Neuronal stem cell (in vitro differentiated cells): ENCODE measurements around the gene SSR3.

Experiments
- DNase-seq: peaks from one replicate; pipeline ENCODE4 v3.0.0-alpha.2; 2013; ENCODE audit warnings: low spot score
- H2AFZ ChIP-seq: one replicate; pipeline ENCODE4 v1.6.1; 2013; ENCODE audit warnings: mild to moderate bottlenecking, low read length, inconsistent platforms
- H2AK5ac ChIP-seq: 2 replicates; pipeline ENCODE4 v1.6.1; 2013; ENCODE audit warnings: low read depth, mild to moderate bottlenecking, inconsistent platforms, low read length, moderate library complexity, mixed read lengths
- H2BK120ac ChIP-seq: 2 replicates; pipeline ENCODE4 v1.6.1; 2013; ENCODE audit warnings: low read depth, mild to moderate bottlenecking, inconsistent platforms, low read length, moderate library complexity, mixed read lengths
- H2BK12ac ChIP-seq: one replicate; pipeline ENCODE4 v1.6.1; 2013; ENCODE audit warnings: low read length, inconsistent platforms
- H2BK15ac ChIP-seq: 2 replicates; pipeline ENCODE4 v1.6.1; 2013; ENCODE audit warnings: mild to moderate bottlenecking, low read length, inconsistent platforms, mixed read lengths
- H2BK5ac ChIP-seq: one replicate; pipeline ENCODE4 v1.6.1; 2013; ENCODE audit warnings: inconsistent platforms, mild to moderate bottlenecking, low read length, moderate library complexity
- H3K14ac ChIP-seq: one replicate; pipeline ENCODE4 v1.6.1; 2013; ENCODE audit warnings: low read length, inconsistent platforms
- H3K18ac ChIP-seq: 2 replicates; pipeline ENCODE4 v1.6.1; 2013; ENCODE audit warnings: low read length, inconsistent platforms
- H3K23ac ChIP-seq: 2 replicates; pipeline ENCODE4 v1.6.1; 2013; ENCODE audit warnings: low read depth, mild to moderate bottlenecking, mixed read lengths, low read length, inconsistent platforms; ENCODE audit not compliant: poor library complexity
- H3K27ac ChIP-seq: replicated peaks from 3 replicates; pipeline ENCODE4 v1.5.1; 2013; ENCODE audit warnings: low read length, inconsistent platforms
- H3K27me3 ChIP-seq, 3 experiments: 2 replicates each; pipeline ENCODE4 v1.6.1; 2013; ENCODE audit warnings: low read length in 3 of 3, mild to moderate bottlenecking in 2 of 3, inconsistent platforms in 1 of 3, low read depth in 1 of 3, mixed read lengths in 1 of 3, moderate library complexity in 1 of 3; ENCODE audit not compliant: control insufficient read depth in 3 of 3, insufficient read depth in 3 of 3
- H3K36me3 ChIP-seq, 2 donors: replicated peaks in 1 of 2; 2 replicates each; pipeline ENCODE4 v1.6.1; 2013; ENCODE audit warnings: low read length in 2 of 2; ENCODE audit not compliant: control insufficient read depth in 2 of 2, insufficient read depth in 2 of 2
- H3K4ac ChIP-seq: 2 replicates; pipeline ENCODE4 v1.6.1; 2013; ENCODE audit warnings: inconsistent platforms, mild to moderate bottlenecking, low read length, moderate library complexity
- H3K4me1 ChIP-seq, 2 donors: 1 replicate in 1 of 2; 2 replicates in 1 of 2; pipeline ENCODE4 v1.6.1; 2013; ENCODE audit warnings: low read length in 2 of 2, low read depth in 1 of 2; ENCODE audit not compliant: control insufficient read depth in 2 of 2, insufficient read depth in 1 of 2
- H3K4me2 ChIP-seq: one replicate; pipeline ENCODE4 v1.6.1; 2013; ENCODE audit warnings: mild to moderate bottlenecking, low read length, inconsistent platforms; ENCODE audit not compliant: insufficient read depth, poor library complexity, severe bottlenecking
- H3K4me3 ChIP-seq, 2 donors: 2 replicates each; pipeline ENCODE4 v1.5.1; 2013; ENCODE audit warnings: low read length in 2 of 2, mild to moderate bottlenecking in 2 of 2, inconsistent platforms in 1 of 2, moderate library complexity in 1 of 2
- H3K79me1 ChIP-seq: one replicate; pipeline ENCODE4 v1.6.1; 2013; ENCODE audit warnings: low read depth, mild to moderate bottlenecking, inconsistent platforms, low read length, moderate library complexity
- H3K9ac ChIP-seq: one replicate; pipeline ENCODE4 v1.6.1; 2013; ENCODE audit warnings: mild to moderate bottlenecking, low read depth, low read length, inconsistent platforms; ENCODE audit not compliant: poor library complexity
- H3K9me3 ChIP-seq, 2 donors: replicated peaks in 1 of 2; 2 replicates each; pipeline versions ENCODE3 to v1.6.1; 2013; ENCODE audit warnings: low read length in 2 of 2, mild to moderate bottlenecking in 2 of 2, inconsistent platforms in 1 of 2, low read depth in 1 of 2, mixed read lengths in 1 of 2, moderate library complexity in 1 of 2; ENCODE audit not compliant: control insufficient read depth in 2 of 2, insufficient read depth in 1 of 2
- H4K8ac ChIP-seq: one replicate; pipeline ENCODE4 v1.6.1; 2013; ENCODE audit warnings: low read depth, mild to moderate bottlenecking, inconsistent platforms, low read length, moderate library complexity
- H4K91ac ChIP-seq: one replicate; pipeline ENCODE4 v1.6.1; 2013; ENCODE audit warnings: low read length, low read depth, mild to moderate bottlenecking, inconsistent platforms; ENCODE audit not compliant: poor library complexity
- whole genome bisulfite sequencing, 2 donors: extraction: QIAGEN DNeasy Blood & Tissue Kit; methylation state at CpG; one replicate each; pipeline ENCODE4 v1.1.7; 2013; ENCODE audit warnings: missing lambda C conversion rate in 2 of 2, mixed read lengths in 1 of 2; ENCODE audit not compliant: insufficient read length in 2 of 2, insufficient replicate concordance in 1 of 2; ENCODE audit errors: extremely low coverage in 2 of 2; 5-methylcytosine and 5-hydroxymethylcytosine counted together

SSR3 gene

DNA sequence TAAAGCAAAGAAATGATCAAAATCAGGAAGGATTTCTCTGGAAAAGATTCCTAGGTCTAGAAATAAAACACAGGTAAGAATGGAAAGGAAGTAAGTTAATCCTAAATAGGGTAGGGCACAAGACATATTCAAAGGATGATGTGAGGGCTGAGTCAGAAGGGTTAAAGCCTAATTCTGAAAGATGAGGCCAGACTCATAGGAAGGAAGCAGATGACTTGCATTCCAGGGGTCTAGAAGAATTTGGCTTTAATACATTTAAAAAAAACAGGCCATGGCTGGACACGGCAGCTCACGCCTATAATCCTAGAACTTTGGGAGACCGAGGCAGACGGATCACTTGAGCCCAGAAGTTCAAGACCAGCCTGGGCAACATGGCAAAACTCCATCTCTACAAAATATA lies 3.2 kb downstream of the SSR3 start:
- no peak overlapping the region for H3K4ac ChIP-seq
- H3K9me3 ChIP-seq, result no peaks in the 10 kb centered on the region
- H3K27me3 ChIP-seq, result no peaks in the 10 kb centered on the region
- H3K36me3 ChIP-seq, result peaks cover 6 to 68% of the 10 kb centered on the region in 2 donors
- no peak overlapping the region for H3K4me2 ChIP-seq
- H3K4me1 ChIP-seq, result peaks cover 3 to 12% of the 10 kb centered on the region in 2 donors
- no peak overlapping the region for H2BK15ac ChIP-seq
- no peak for DNase-seq
- H4K8ac ChIP-seq, result no peak overlapping the region
- no peak overlapping the region for H3K18ac ChIP-seq
- no peak overlapping the region for H3K14ac ChIP-seq
- no peak overlapping the region for H3K23ac ChIP-seq
- no peak overlapping the region for H2AFZ ChIP-seq
- peaks cover 4% of the 10 kb centered on the region for H3K79me1 ChIP-seq
- WGBS, 2 donors, result no CpG with 5 or more reads among the region's 4 CpGs
- no peak overlapping the region for H4K91ac ChIP-seq
- no peak overlapping the region for H3K4me3 ChIP-seq
- no peak overlapping the region for H2BK5ac ChIP-seq
- H3K27ac ChIP-seq, result no peak overlapping the region
- no peak overlapping the region for H2BK120ac ChIP-seq
- no peak overlapping the region for H2AK5ac ChIP-seq
- H3K9ac ChIP-seq, result no peak overlapping the region
- H2BK12ac ChIP-seq, result no peak overlapping the region

DNA sequence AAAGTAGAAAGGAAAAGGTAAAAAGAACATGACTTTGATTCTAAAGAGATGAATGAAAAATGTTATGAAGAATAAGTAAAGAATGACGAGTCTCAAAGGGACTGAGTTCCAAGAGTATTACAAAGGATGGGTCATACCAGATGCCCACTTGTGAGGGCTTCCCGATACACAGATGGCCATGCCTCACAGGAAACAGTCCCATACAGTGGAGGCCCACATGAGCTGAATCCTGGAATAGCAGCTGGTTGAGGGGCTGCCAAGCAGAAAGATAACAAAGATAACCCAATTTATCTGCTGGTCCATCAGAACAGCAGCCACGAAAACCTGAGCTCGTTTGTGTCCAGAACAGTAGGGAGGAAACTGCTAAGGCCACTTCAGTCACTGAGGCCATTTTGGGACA lies 3.7 kb downstream of the SSR3 start:
- Histone ChIP-seq H3K9ac (no peak overlapping the region), H3K4ac (no peak overlapping the region), H3K9me3 (no peaks in the 10 kb centered on the region), H3K18ac (no peak overlapping the region), H4K91ac (no peak overlapping the region), H3K27me3 (no peaks in the 10 kb centered on the region), H2AFZ (no peak overlapping the region), H2BK15ac (no peak overlapping the region), H4K8ac (no peak overlapping the region), H3K4me2 (no peak overlapping the region), H2AK5ac (no peak overlapping the region), H2BK120ac (no peak overlapping the region), H3K27ac (no peak overlapping the region), H3K14ac (no peak overlapping the region), H3K4me1 (peaks cover 3 to 12% of the 10 kb centered on the region in 2 donors), H2BK5ac (no peak overlapping the region), H3K36me3 (peaks cover 7 to 73% of the 10 kb centered on the region in 2 donors), H3K23ac (no peak overlapping the region), H3K4me3 (no peak overlapping the region), H2BK12ac (no peak overlapping the region), H3K79me1 (peaks cover 4% of the 10 kb centered on the region)
- DNase-seq, result no peak
- no CpG with 5 or more reads among the region's 4 CpGs for WGBS, 2 donors

DNA sequence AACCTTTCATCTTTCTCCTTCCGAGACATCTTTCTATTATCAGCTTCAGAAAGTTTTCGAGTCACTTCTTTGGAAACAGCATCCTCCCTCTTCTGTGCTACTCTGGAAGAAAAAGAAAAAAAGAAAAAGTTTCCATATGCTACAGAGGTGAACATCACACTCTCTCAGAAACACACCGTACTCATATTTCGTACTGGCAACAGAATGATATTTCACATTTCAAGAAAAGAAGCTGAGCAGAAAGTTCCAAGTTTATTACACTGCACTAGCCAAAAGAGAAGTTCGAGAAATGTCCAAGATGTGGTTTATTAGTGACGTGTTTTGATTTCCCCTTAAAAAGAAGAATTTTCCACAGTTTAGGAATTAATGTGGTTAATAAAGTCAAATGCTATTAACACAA lies 6.0 kb downstream of the SSR3 start:
- H3K4ac ChIP-seq, result no peak overlapping the region
- no peak overlapping the region for H3K23ac ChIP-seq
- DNase-seq, result no peak
- H3K4me3 ChIP-seq, result no peak overlapping the region
- H3K27ac ChIP-seq, result no peak overlapping the region
- H2BK120ac ChIP-seq, result no peak overlapping the region
- peaks cover 2 to 10% of the 10 kb centered on the region in 2 donors for H3K4me1 ChIP-seq
- H3K9ac ChIP-seq, result no peak overlapping the region
- no peak overlapping the region for H2BK5ac ChIP-seq
- no peak overlapping the region for H2AFZ ChIP-seq
- no peak overlapping the region for H2BK12ac ChIP-seq
- H3K14ac ChIP-seq, result no peak overlapping the region
- no peak overlapping the region for H4K91ac ChIP-seq
- no peak overlapping the region for H2BK15ac ChIP-seq
- H3K4me2 ChIP-seq, result no peak overlapping the region
- no peaks in the 10 kb centered on the region for H3K27me3 ChIP-seq
- H3K36me3 ChIP-seq, result peaks cover 10 to 97% of the 10 kb centered on the region in 2 donors
- no peak overlapping the region for H2AK5ac ChIP-seq
- no peaks in the 10 kb centered on the region for H3K9me3 ChIP-seq
- WGBS, 2 donors, result no CpG with 5 or more reads among the region's 6 CpGs
- no peak overlapping the region for H4K8ac ChIP-seq
- no peak overlapping the region for H3K18ac ChIP-seq
- no peaks in the 10 kb centered on the region for H3K79me1 ChIP-seq

DNA sequence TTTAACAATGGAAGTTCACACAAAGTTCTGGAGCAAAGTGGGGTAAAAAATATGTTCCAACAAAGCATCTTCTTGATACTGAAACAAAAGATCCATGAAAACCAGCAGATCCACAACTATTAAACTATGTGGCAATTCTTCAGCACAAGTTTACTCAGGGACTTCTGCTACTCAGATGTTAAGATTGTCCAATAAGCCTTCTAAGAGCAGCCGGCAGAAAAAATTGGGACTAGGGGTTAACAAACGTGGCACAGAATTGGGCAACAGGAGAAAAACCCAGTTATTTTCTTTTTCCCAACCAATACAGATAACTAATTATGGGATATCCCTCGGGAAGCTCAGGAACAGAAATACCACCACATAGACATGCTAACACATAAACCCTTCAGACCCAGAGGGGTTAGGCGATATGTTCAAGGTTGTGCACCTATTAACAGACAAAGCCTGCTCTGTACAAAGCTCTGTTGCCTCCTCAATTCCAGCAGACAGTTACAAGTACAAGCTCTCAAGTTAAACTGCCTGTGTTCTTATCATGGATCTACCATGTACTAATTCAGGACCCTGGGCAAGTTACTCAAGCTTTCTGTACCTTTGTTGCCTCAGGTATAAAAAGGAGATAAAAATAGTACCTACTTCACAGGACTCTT lies 6.8 kb downstream of the SSR3 start:
- H2BK120ac ChIP-seq, result no peak overlapping the region
- H2AK5ac ChIP-seq, result no peak overlapping the region
- H3K27me3 ChIP-seq, result no peaks in the 10 kb centered on the region
- no peak overlapping the region for H2BK15ac ChIP-seq
- H3K14ac ChIP-seq, result no peak overlapping the region
- no peak overlapping the region for H2BK5ac ChIP-seq
- no peak overlapping the region for H3K4me3 ChIP-seq
- H3K9ac ChIP-seq, result no peak overlapping the region
- no peak overlapping the region for H4K8ac ChIP-seq
- H4K91ac ChIP-seq, result no peak overlapping the region
- peaks cover 1 to 14% of the 10 kb centered on the region in 2 donors for H3K4me1 ChIP-seq
- H3K4ac ChIP-seq, result no peak overlapping the region
- H2BK12ac ChIP-seq, result no peak overlapping the region
- WGBS, 2 donors, result no CpG with 5 or more reads among the region's 4 CpGs
- H3K9me3 ChIP-seq, result no peaks in the 10 kb centered on the region
- no peaks in the 10 kb centered on the region for H3K79me1 ChIP-seq
- no peak overlapping the region for H3K18ac ChIP-seq
- H3K36me3 ChIP-seq, result peaks cover 12 to 100% of the 10 kb centered on the region in 2 donors
- H3K27ac ChIP-seq, result no peak overlapping the region
- H2AFZ ChIP-seq, result no peak overlapping the region
- H3K23ac ChIP-seq, result no peak overlapping the region
- DNase-seq, result no peak
- no peak overlapping the region for H3K4me2 ChIP-seq
